Hindlimb muscle (tissue), 1 donor: ENCODE data around the gene TEAD1. TPM values are rescaled to one million over a fixed set of nuclear protein-coding genes. Genes with fewer than 3 reads are reported as not detected.

ENCODE experiments used
- DNase-seq: peaks from one replicate; pipeline ENCODE4 v3.0.0-alpha.2; 2013
- polyA plus RNA-seq: library from polyadenylated mRNA; unstranded; fragments of 120-200 nt; gene quantifications from one replicate; pipeline ENCODE4 v1.2.1, GENCODE V29; 2013; ENCODE audit not compliant: insufficient read length

TEAD1 gene
- polyA plus RNA-seq = 95.3 TPM

DNA sequence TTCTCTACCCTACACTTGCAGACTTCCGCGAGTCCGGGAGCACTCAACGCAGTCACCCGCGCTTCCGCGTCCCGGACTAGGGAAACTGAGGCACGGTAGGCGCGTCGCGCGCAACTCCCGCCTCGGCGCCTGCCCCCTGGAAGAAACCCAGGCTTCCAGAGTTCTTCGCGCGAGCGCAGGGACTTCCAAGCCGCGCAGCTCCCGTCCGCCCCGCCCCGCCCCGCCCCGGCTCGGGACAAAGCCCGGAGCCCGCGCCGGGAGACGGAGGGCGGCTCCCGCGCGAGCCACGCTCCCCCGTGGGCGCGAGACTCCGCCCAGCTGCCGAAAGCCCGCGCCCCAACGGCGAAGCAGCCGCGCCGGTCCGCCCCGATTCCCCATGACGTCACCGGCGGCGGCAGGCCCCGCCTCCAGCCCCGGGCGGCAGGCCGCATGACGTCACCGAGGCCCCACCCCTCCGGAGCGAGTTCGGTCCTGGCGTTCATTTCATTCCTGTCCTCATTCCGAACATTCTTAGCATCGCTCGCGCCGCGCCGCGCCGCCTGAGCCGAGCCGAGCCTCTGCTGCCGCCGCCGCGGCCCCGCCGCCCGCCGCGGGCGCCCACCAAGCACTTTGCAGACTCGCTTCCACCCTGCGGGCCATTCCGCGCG lies at the start of gene TEAD1:
Gene TEAD1 (plus strand): TSS at position 498 of the 647 bp plus-strand sequence.
- DNase-seq = peak; percentile 95

GRCh38 chr11:12624595-12624994 lies 49.6 kb upstream of the TEAD1 start:
- no peak for DNase-seq

GRCh38 chr11:12625438-12626071 lies 48.7 kb upstream of the TEAD1 start:
- no peak for DNase-seq

GRCh38 chr11:12626616-12627015 lies 47.6 kb upstream of the TEAD1 start:
- no peak for DNase-seq

- no peak for DNase-seq
Observed at GRCh38 chr11:12628314-12628713, 45.9 kb upstream of the TEAD1 start.

- no peak for DNase-seq
Observed at GRCh38 chr11:12629601-12630313, 44.5 kb upstream of the TEAD1 start.

GRCh38 chr11:12631651-12632050 lies 42.6 kb upstream of the TEAD1 start:
- DNase-seq = no peak

- DNase-seq = no peak
Observed at GRCh38 chr11:12634329-12634728, 39.9 kb upstream of the TEAD1 start.

DNA sequence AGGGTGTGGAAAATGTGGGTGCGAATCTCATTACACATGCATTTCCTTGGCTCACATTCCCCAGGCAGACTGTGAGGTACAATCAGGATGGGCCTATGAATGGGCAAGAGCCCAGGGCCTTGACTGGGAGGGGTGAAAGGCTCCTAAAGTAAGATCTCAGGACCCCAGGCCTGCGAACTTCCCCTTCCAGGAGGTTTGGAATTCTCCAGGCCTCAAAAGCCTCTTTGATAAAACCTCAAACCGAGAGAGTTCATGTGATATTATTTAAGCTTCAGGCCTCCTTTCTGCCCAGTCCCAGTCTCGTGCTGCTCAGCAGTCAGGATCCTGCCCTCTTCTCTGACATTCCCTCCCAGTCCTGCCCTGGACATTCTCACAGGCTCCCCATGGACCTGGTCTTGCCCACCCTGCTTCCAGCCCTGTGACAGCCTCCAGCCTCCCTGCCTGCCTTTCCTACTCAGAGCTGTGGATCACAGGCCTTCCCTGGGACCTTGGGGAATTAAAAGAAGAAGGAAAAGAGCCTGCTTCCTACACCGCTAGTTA lies 37.3 kb upstream of the TEAD1 start:
- DNase-seq = no peak

- no peak for DNase-seq
Observed at GRCh38 chr11:12639388-12639787, 34.8 kb upstream of the TEAD1 start.

DNA sequence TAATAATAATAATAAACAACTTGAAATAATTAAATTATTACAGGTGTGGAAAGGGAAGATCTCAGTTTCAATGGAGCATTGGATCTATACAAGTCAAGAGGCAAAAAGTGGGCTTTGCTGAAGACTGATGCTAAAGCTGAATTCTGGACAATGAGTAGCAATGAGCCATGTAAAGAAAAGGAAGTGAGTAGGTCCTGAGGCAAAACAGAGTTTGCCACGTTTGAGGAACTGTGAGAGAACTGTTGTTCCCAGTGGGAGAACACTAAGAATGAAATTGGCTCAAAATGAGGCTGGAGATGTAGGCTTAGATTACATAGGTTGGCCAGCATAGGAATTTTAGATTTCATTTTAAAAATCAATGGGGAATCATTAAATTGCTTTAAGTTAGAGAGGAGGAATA lies 33.9 kb upstream of the TEAD1 start:
- no peak for DNase-seq

DNA sequence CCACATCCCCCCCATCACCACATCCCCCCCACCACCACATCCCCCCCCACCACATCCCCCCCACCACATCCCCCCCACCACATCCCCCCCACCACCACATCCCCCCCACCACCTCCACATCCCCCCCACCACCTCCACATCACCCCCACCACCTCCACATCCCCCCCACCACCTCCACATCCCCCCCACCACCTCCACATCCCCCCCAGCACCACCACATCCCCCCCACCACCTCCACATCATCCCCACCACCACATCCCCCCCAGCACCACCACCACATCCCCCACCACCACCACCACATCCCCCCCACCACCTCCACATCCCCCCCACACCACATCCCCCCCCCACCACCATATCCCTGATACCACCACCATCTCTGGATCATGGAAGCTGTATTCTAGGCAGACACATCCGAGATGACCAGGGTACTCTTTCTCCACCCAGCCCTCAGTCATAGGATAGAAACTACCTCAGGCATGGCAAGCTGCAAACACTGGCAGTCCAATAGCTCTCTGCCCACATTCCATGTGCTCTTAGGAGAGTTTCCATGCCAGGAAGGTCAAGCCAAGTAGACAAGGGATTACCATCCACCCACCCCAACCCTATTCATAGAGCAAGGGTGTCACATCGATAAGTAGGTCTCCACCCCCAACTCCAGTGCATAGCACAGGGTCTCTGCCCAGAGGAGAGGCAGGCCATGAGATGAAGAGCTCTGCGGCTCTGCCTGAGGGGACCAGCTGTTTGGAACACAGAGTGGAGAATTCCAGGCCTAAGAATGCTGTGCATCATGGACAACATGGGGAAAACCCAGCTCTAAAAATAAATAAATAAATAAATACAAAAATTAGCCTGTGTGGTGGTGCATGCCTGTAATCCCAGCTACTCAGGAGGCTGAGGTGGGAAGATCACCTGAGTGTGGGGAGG lies 33.0 kb upstream of the TEAD1 start:
- DNase-seq = no peak

DNA sequence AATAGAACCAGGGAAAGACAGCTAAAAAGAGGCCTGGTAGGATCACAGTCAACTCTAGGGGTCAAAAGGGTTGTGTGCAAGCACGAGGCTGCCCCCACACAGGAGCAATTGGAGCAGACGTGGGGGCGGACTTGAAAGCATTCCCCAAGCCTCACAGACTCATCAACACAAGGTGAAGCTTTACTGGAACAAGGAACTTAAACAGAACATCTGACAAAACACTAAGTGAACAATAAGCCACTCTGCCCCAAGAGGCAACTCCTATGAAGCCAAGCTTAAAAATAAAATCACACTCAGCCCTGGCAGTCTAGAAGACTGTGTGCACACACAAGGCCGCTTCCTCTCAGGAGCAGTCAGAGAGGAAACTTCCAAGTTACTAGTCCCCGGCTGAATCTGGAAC lies 32.2 kb upstream of the TEAD1 start:
- peak; percentile 18 for DNase-seq

GRCh38 chr11:12642806-12643428 lies 31.3 kb upstream of the TEAD1 start:
- DNase-seq = no peak

GRCh38 chr11:12646478-12646877 lies 27.7 kb upstream of the TEAD1 start:
- DNase-seq = no peak

GRCh38 chr11:12653729-12654128 lies 20.5 kb upstream of the TEAD1 start:
- DNase-seq = no peak

DNA sequence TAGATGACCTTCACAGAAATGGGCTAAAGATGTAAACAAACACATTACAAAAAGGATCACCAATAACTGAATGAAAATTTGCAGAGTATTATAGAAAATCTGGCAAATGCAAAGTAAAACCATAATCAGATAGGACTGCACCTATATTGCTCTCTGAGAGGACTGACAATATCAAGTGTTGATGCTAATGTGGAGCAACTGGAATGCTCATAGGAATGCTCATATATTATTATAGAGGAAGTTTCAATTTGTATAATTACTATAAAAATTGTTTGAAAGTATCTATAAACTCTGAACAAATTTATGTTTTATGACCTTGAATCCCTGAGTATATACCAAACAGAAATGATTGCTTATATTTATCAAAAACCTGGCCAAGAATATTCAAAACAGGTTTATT lies 18.4 kb upstream of the TEAD1 start:
- DNase-seq = no peak

DNA sequence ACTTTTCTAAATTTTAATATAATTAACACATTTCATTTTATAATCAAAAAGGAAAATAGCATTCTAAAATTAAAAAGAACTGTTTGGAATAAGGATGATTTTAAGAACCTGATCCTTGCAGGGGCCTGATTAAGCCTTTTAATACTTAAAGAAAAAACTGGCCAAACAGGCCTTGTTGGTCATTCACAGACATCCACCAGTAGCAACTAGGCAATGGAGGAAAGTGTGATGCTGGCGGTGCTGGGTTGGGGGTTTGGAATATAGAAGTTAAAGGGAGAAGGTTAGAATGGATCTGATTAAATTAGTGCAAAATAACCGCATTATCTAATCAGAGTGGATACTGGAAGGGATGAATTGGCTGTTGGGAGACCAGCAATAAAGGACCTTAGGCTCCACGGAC lies 16.9 kb upstream of the TEAD1 start:
- no peak for DNase-seq

- no peak for DNase-seq
Observed at GRCh38 chr11:12657981-12658380, 16.2 kb upstream of the TEAD1 start.

DNA sequence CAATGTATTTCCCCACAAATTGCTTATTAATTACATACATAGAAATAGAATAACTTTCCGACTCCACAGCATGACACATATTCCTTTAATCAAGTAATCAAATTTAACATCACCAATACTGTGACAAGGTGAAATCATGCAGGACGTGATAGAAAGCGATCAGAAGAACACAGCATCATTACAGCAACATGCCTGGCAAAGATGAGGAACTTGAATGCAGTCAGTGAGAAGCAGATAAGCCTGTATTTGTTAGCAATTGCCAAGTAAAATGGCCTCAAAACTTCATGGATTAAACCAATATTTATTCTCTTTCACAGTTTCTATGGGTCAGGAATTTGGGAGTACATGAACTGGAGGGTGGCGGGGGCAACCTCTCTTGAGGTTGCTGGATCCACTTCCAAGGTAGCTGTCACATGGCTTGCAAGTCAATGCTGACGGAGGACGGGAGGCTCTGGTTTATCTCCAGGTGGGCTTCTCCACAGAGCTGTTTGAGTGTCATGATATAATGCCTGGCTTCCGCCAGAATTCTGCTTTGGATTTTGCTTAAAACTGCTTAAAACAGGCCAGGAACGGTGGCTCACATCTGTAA lies 12.0 kb upstream of the TEAD1 start:
- DNase-seq = no peak

DNA sequence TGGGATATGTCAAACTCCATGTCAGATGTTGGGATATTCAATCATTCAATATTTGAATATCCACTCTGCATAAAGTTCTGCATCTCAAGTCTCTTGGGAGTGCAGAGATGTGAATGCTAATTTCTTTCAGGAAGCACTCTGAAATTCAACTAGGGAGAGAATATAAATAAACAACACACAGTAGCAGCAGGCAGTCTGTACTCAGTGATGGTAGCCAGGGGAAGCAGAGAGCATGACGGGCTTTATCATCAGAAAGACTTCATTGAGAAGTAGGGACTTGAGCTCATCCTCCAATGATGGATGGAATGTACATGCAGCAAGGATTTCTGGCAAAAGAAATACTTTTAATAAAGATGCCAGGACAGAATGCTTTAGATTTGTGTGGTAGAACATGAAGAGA lies 9.8 kb upstream of the TEAD1 start:
- no peak for DNase-seq

GRCh38 chr11:12666915-12667314 lies 7.3 kb upstream of the TEAD1 start:
- no peak for DNase-seq
